Hypothalamus (tissue), 51 donors: ENCODE measurements around the gene RPL10A.
A peak's percentile ranks its signal among the peaks of the same experiment; 100 is the strongest.

Source experiments
- DNase-seq, 51 donors: peaks; one replicate each; lab custom pipeline; 2025; lab: John Stamatoyannopoulos, UW

RPL10A gene

GRCh38 chr6:35489995-35490791 is 22.0 kb downstream of the RPL10A start:
- DNase-seq: peak in 29 of 51 donors; percentile 5 to 66 (median 35)

GRCh38 chr6:35490821-35491557 is 22.8 kb downstream of the RPL10A start:
- no peak for DNase-seq

GRCh38 chr6:35491558-35492257 is 23.5 kb downstream of the RPL10A start:
- DNase-seq: no peak

GRCh38 chr6:35492258-35492973 is 24.2 kb downstream of the RPL10A start:
- DNase-seq: no peak

GRCh38 chr6:35492974-35493284 is 24.7 kb downstream of the RPL10A start:
- no peak for DNase-seq

GRCh38 chr6:35493307-35493983 is 25.2 kb downstream of the RPL10A start:
- DNase-seq: no peak

- no peak for DNase-seq
Measured at GRCh38 chr6:35494161-35494563, 26.0 kb downstream of the RPL10A start.

- no peak for DNase-seq
Measured at GRCh38 chr6:35495258-35496035, 27.2 kb downstream of the RPL10A start.

GRCh38 chr6:35496036-35496840 is 28.0 kb downstream of the RPL10A start:
- DNase-seq: peak in 10 of 51 donors; percentile 9 to 44 (median 30)

GRCh38 chr6:35496841-35497570 is 28.8 kb downstream of the RPL10A start, which contains the start of gene TEAD3:
Gene TEAD3, minus strand, starts transcription at chr6:35497079.
- DNase-seq: peak in 4 of 51 donors; percentile 29 to 60 (median 42)

- DNase-seq: no peak
Measured at GRCh38 chr6:35497571-35498421, 29.6 kb downstream of the RPL10A start.

- no peak for DNase-seq
Measured at GRCh38 chr6:35498422-35499067, 30.3 kb downstream of the RPL10A start.

- no peak for DNase-seq
Measured at GRCh38 chr6:35499372-35499771, 31.2 kb downstream of the RPL10A start.

GRCh38 chr6:35500782-35501181 is 32.6 kb downstream of the RPL10A start:
- no peak for DNase-seq

GRCh38 chr6:35501784-35502183 is 33.6 kb downstream of the RPL10A start:
- no peak for DNase-seq

- no peak for DNase-seq
Measured at GRCh38 chr6:35503534-35503933, 35.3 kb downstream of the RPL10A start.
